HG03439 (cell line): ENCODE measurements around the gene ACER3.
"Not testable (repeated sequence)": the region's sequence is repeated elsewhere in the genome, so short reads cannot be mapped to it uniquely, and the experiment has no call there.

ENCODE experiments used
- ATAC-seq: cut with Tn5 transposase; IDR thresholded peaks from one replicate; pipeline ENCODE4 v1.9.1; 2021; ENCODE audit warnings: mild to moderate bottlenecking, moderate library complexity; ENCODE audit not compliant: unreplicated experiment

ACER3 gene

GRCh38 chr11:77035580-77035979 lies 174.9 kb downstream of the ACER3 start:
- no peak for ATAC-seq

- no peak for ATAC-seq
Measured at GRCh38 chr11:77036398-77036797, 175.7 kb downstream of the ACER3 start.

- ATAC-seq: no peak
Measured at GRCh38 chr11:77037057-77037456, 176.3 kb downstream of the ACER3 start.

- ATAC-seq: no peak
Measured at GRCh38 chr11:77038029-77038824, 177.5 kb downstream of the ACER3 start.

- no peak for ATAC-seq
Measured at GRCh38 chr11:77038825-77039326, 178.2 kb downstream of the ACER3 start.

GRCh38 chr11:77039491-77040400 lies 179.0 kb downstream of the ACER3 start:
- ATAC-seq: no peak

GRCh38 chr11:77040401-77040777 lies 179.7 kb downstream of the ACER3 start:
- ATAC-seq: no peak

- no peak for ATAC-seq
Measured at GRCh38 chr11:77040889-77041288, 180.2 kb downstream of the ACER3 start.

- ATAC-seq: no peak
Measured at GRCh38 chr11:77042111-77042726, 181.5 kb downstream of the ACER3 start.

GRCh38 chr11:77044356-77044755 lies 183.6 kb downstream of the ACER3 start:
- ATAC-seq: no peak

GRCh38 chr11:77044886-77045285 lies 184.2 kb downstream of the ACER3 start:
- no peak for ATAC-seq

GRCh38 chr11:77046060-77046501 lies 185.4 kb downstream of the ACER3 start:
- no peak for ATAC-seq

GRCh38 chr11:77047007-77047927 lies 186.5 kb downstream of the ACER3 start:
- peak; percentile 79 for ATAC-seq

GRCh38 chr11:77047928-77048446 lies 187.3 kb downstream of the ACER3 start:
- ATAC-seq: not testable (repeated sequence)

- ATAC-seq: no peak
Measured at GRCh38 chr11:77049026-77049425, 188.3 kb downstream of the ACER3 start.

- ATAC-seq: no peak
Measured at GRCh38 chr11:77051511-77051910, 190.8 kb downstream of the ACER3 start.

GRCh38 chr11:77052518-77052917 lies 191.8 kb downstream of the ACER3 start:
- ATAC-seq: no peak

- ATAC-seq: no peak
Measured at GRCh38 chr11:77053217-77054015, 192.7 kb downstream of the ACER3 start.

- no peak for ATAC-seq
Measured at GRCh38 chr11:77054084-77054483, 193.4 kb downstream of the ACER3 start.
